22Rv1 (cell line): ENCODE results near the gene RPS29.

ENCODE experiments used
- H3K27ac ChIP-seq: fragments of 450-650 bp; 2 replicates; pipeline ENCODE4 v1.5.1; 2017
- CTCF ChIP-seq: fragments of 450-650 bp; IDR thresholded peaks from 2 replicates; pipeline ENCODE4 v1.5.1; 2017; ENCODE audit warnings: mild to moderate bottlenecking
- ZFX ChIP-seq: fragments of 450-650 bp; IDR thresholded peaks from 2 replicates; pipeline ENCODE4 v1.6.1; 2017; ENCODE audit warnings: antibody characterized with exemption, borderline replicate concordance

Gene RPS29

GRCh38 chr14:49553892-49554291 lies 32.3 kb downstream of the RPS29 start:
- TF ChIP-seq CTCF, result no peak
- no peak for TF ChIP-seq ZFX
- no peak overlapping the region for H3K27ac ChIP-seq

- no peak overlapping the region for H3K27ac ChIP-seq
- TF ChIP-seq ZFX, result no peak
- no peak for TF ChIP-seq CTCF
These were observed 33.1 kb downstream of the RPS29 start for GRCh38 chr14:49553106-49553505.

- TF ChIP-seq CTCF (no peak), ZFX (no peak)
- no peak overlapping the region for H3K27ac ChIP-seq
These were observed 34.6 kb downstream of the RPS29 start for GRCh38 chr14:49551569-49551968.

- TF ChIP-seq CTCF, result peak; percentile 27; the same call in 1 of the 2 replicates
- no peak for TF ChIP-seq ZFX
- no peak overlapping the region for H3K27ac ChIP-seq
These were observed 35.6 kb downstream of the RPS29 start for GRCh38 chr14:49550286-49551184.

GRCh38 chr14:49549881-49550280 lies 36.3 kb downstream of the RPS29 start:
- TF ChIP-seq CTCF (no peak), ZFX (no peak)
- no peak overlapping the region for H3K27ac ChIP-seq

GRCh38 chr14:49549446-49549845 lies 36.7 kb downstream of the RPS29 start:
- TF ChIP-seq ZFX, result no peak
- no peak for TF ChIP-seq CTCF
- no peak overlapping the region for H3K27ac ChIP-seq

GRCh38 chr14:49546766-49547165 lies 39.4 kb downstream of the RPS29 start:
- H3K27ac ChIP-seq, result no peak overlapping the region
- no peak for TF ChIP-seq CTCF
- no peak for TF ChIP-seq ZFX
